NOMO-1 (cell line): ENCODE data around the gene EMP2.
"Not testable (repeated sequence)": the region's sequence is repeated elsewhere in the genome, so short reads cannot be mapped to it uniquely, and the experiment has no call there.

Experiments used
- DNase-seq, 2 experiments: peaks; one replicate each; lab custom pipeline; 2025; ENCODE audit not compliant: unreplicated experiment in 2 of 2; lab: John Stamatoyannopoulos, UW

EMP2 gene

GRCh38 chr16:10554569-10554968 is 25.8 kb downstream of the EMP2 start:
- DNase-seq, result no peak

- peak; percentile 59 to 73 for DNase-seq
Measured at GRCh38 chr16:10552998-10553491, 27.4 kb downstream of the EMP2 start.

GRCh38 chr16:10552281-10552680 is 28.1 kb downstream of the EMP2 start:
- DNase-seq, result no peak

GRCh38 chr16:10551881-10552280 is 28.5 kb downstream of the EMP2 start:
- DNase-seq, result no peak

- DNase-seq, result no peak
Measured at GRCh38 chr16:10548404-10548803, 32.0 kb downstream of the EMP2 start.

GRCh38 chr16:10547708-10548107 is 32.7 kb downstream of the EMP2 start:
- DNase-seq, result no peak

- DNase-seq, result no peak
Measured at GRCh38 chr16:10543231-10543977, 37.0 kb downstream of the EMP2 start.

- DNase-seq, result no peak
Measured at GRCh38 chr16:10541366-10541765, 39.0 kb downstream of the EMP2 start.

- no peak for DNase-seq
Measured at GRCh38 chr16:10539793-10540192, 40.6 kb downstream of the EMP2 start.

GRCh38 chr16:10539236-10539635 is 41.2 kb downstream of the EMP2 start:
- no peak for DNase-seq

GRCh38 chr16:10538583-10538982 is 41.8 kb downstream of the EMP2 start:
- no peak for DNase-seq

GRCh38 chr16:10537946-10538345 is 42.5 kb downstream of the EMP2 start:
- DNase-seq, result no peak

GRCh38 chr16:10536814-10537389 is 43.5 kb downstream of the EMP2 start:
- DNase-seq, result no peak

GRCh38 chr16:10536328-10536727 is 44.1 kb downstream of the EMP2 start:
- not testable (repeated sequence) for DNase-seq

- no peak for DNase-seq
Measured at GRCh38 chr16:10535461-10535860, 44.9 kb downstream of the EMP2 start.

GRCh38 chr16:10534748-10535147 is 45.6 kb downstream of the EMP2 start:
- no peak for DNase-seq

- not testable (repeated sequence) for DNase-seq
Measured at GRCh38 chr16:10533612-10534011, 46.8 kb downstream of the EMP2 start.

- DNase-seq, result no peak
Measured at GRCh38 chr16:10531582-10531981, 48.8 kb downstream of the EMP2 start.

GRCh38 chr16:10530685-10531084 is 49.7 kb downstream of the EMP2 start:
- DNase-seq, result no peak

- DNase-seq, result no peak
Measured at GRCh38 chr16:10529895-10530669, 50.3 kb downstream of the EMP2 start.

- no peak for DNase-seq
Measured at GRCh38 chr16:10528635-10529034, 51.8 kb downstream of the EMP2 start.

GRCh38 chr16:10526962-10527361 is 53.4 kb downstream of the EMP2 start:
- no peak for DNase-seq
